ENCODE results near the gene SLC25A11.

- TF ChIP-seq ATF3 (IDR thresholded peaks at IDR 0.05) (no peak), CTCF (IDR thresholded peaks at IDR 0.05; ENCODE audit: low read depth, low read length, missing input control) (peak; percentile 81), MAX (IDR thresholded peaks at IDR 0.05) (no peak), GABPA (IDR thresholded peaks at IDR 0.05 in 1 of 2, conservative IDR thresholded peaks at IDR 0.05 in 1 of 2) (no peak), TAF1 (conservative IDR thresholded peaks at IDR 0.05) (no peak), JUND (IDR thresholded peaks at IDR 0.05) (no peak), EGR1 (IDR thresholded peaks at IDR 0.05; ENCODE audit: low read depth in 2 of 2) (no peak), YY1 (IDR thresholded peaks at IDR 0.05) (no peak), RAD21 (IDR thresholded peaks at IDR 0.05) (peak; percentile 72 to 83), RXRA (IDR thresholded peaks at IDR 0.05) (no peak)
These were observed 40.9 kb upstream of the SLC25A11 start for GRCh38 chr17:4980644-4981216.

Measured in liver (tissue), 3 donors.